OCI-LY1 (cell line): Measurements from ENCODE around the gene ALG3.

Source experiments
- H2AFZ ChIP-seq: fragments of 200-600 bp; sonication (generic), shearing (Covaris generic); 2 replicates; pipeline ENCODE4 v1.6.0; 2014; ENCODE audit warnings: antibody characterized with exemption, mild to moderate bottlenecking, low read length
- H3F3A ChIP-seq: fragments of 200-600 bp; sonication (generic), shearing (Covaris generic); 2 replicates; pipeline ENCODE4 v1.6.0; 2014; ENCODE audit warnings: mild to moderate bottlenecking, antibody characterized with exemption, low read length, moderate library complexity; ENCODE audit not compliant: insufficient read depth
- H3K27ac ChIP-seq: fragments of 200-600 bp; sonication (generic); 2 replicates; pipeline ENCODE4 v1.5.1; 2014; ENCODE audit warnings: low read length, mixed run types, mild to moderate bottlenecking, low read depth; ENCODE audit not compliant: poor library complexity, severe bottlenecking
- H3K27me3 ChIP-seq: fragments of 200-600 bp; sonication (generic); 2 replicates; pipeline ENCODE4 v1.6.0; 2014; ENCODE audit warnings: antibody characterized with exemption, mild to moderate bottlenecking, low read length, moderate library complexity; ENCODE audit not compliant: insufficient read depth
- H3K36me3 ChIP-seq: fragments of 200-600 bp; sonication (generic); 2 replicates; pipeline ENCODE4 v1.6.1; 2014; ENCODE audit warnings: mild to moderate bottlenecking, antibody characterized with exemption, low read length, moderate library complexity, mixed read lengths; ENCODE audit not compliant: insufficient read depth
- H3K4me1 ChIP-seq: fragments of 200-600 bp; sonication (generic); 2 replicates; pipeline ENCODE4 v1.5.1; 2014; ENCODE audit warnings: mild to moderate bottlenecking, low read length, moderate library complexity; ENCODE audit not compliant: insufficient read depth, severe bottlenecking
- H3K4me2 ChIP-seq: fragments of 200-600 bp; sonication (generic), shearing (Covaris generic); 2 replicates; pipeline ENCODE4 v1.6.1; 2014; ENCODE audit warnings: low read length
- H3K4me3 ChIP-seq: fragments of 200-600 bp; sonication (generic); 2 replicates; pipeline ENCODE4 v1.5.1; 2014; ENCODE audit warnings: low read length, low read depth, mild to moderate bottlenecking, mixed read lengths; ENCODE audit not compliant: poor library complexity, severe bottlenecking
- H3K79me2 ChIP-seq: fragments of 200-600 bp; shearing (Covaris generic); 2 replicates; pipeline ENCODE4 v1.6.1; 2016; ENCODE audit warnings: mixed run types, low read length, mixed read lengths; ENCODE audit not compliant: insufficient read depth
- H3K9ac ChIP-seq: fragments of 200-600 bp; sonication (generic), shearing (Covaris generic); 2 replicates; pipeline ENCODE4 v1.6.1; 2014; ENCODE audit warnings: mild to moderate bottlenecking, low read length, mixed read lengths
- H3K9me2 ChIP-seq: fragments of 200-600 bp; sonication (generic), shearing (Covaris generic); 2 replicates; pipeline ENCODE4 v1.6.1; 2014; ENCODE audit warnings: low read depth, mild to moderate bottlenecking, low read length, mixed read lengths
- H3K9me3 ChIP-seq: fragments of 200-600 bp; shearing (Covaris generic); 2 replicates; pipeline ENCODE4 v1.6.1; 2014; ENCODE audit warnings: low read length, mixed read lengths
- H4K20me1 ChIP-seq: fragments of 200-600 bp; sonication (generic), shearing (Covaris generic); 2 replicates; pipeline ENCODE4 v1.6.0; 2016; ENCODE audit warnings: mild to moderate bottlenecking, low read length; ENCODE audit not compliant: insufficient read depth
- CTCF ChIP-seq: fragments of 200-600 bp; sonication (generic), shearing (Covaris generic); IDR thresholded peaks from 2 replicates; pipeline ENCODE4 v1.5.1; 2017; ENCODE audit warnings: mild to moderate bottlenecking, antibody characterized with exemption, low read length, moderate library complexity, mixed read lengths
- EZH2 ChIP-seq: fragments of 200-600 bp; sonication (generic), shearing (Covaris generic); IDR thresholded peaks from 2 replicates; pipeline ENCODE4 v1.8.0; 2017; ENCODE audit warnings: borderline replicate concordance, mixed run types, mild to moderate bottlenecking, antibody characterized with exemption, low read length, moderate library complexity, mixed read lengths

The ALG3 gene

GRCh38 chr3:184282941-184283340, 34.2 kb upstream of the ALG3 start:
- Histone ChIP-seq H3K4me1 (no peaks in the 10 kb centered on the region), H3K27me3 (peaks cover 7% of the 10 kb centered on the region; the same call in 1 of the 2 replicates), H3K9me3 (no peaks in the 10 kb centered on the region), H3K9me2 (no peaks in the 10 kb centered on the region), H3K4me2 (no peak overlapping the region), H3K79me2 (no peaks in the 10 kb centered on the region), H2AFZ (no peak overlapping the region), H4K20me1 (no peaks in the 10 kb centered on the region), H3K27ac (no peak overlapping the region), H3K36me3 (no peaks in the 10 kb centered on the region; the same call in 1 of the 2 replicates), H3F3A (no peaks in the 10 kb centered on the region), H3K4me3 (no peak overlapping the region), H3K9ac (no peak overlapping the region)
- TF ChIP-seq CTCF (no peak), EZH2 (no peak)

- no peak overlapping the region for H3K27ac ChIP-seq
- H4K20me1 ChIP-seq: no peaks in the 10 kb centered on the region
- no peaks in the 10 kb centered on the region for H3K9me2 ChIP-seq
- TF ChIP-seq CTCF (no peak), EZH2 (no peak)
- no peaks in the 10 kb centered on the region for H3K9me3 ChIP-seq
- H3K79me2 ChIP-seq: no peaks in the 10 kb centered on the region
- no peak overlapping the region for H3K4me3 ChIP-seq
- H3F3A ChIP-seq: no peaks in the 10 kb centered on the region
- H2AFZ ChIP-seq: no peak overlapping the region
- no peak overlapping the region for H3K4me2 ChIP-seq
- no peak overlapping the region for H3K9ac ChIP-seq
- H3K36me3 ChIP-seq: no peaks in the 10 kb centered on the region
- peaks cover 8% of the 10 kb centered on the region; the same call in 1 of the 2 replicates for H3K27me3 ChIP-seq
- H3K4me1 ChIP-seq: no peaks in the 10 kb centered on the region
Measured at GRCh38 chr3:184277366-184277765, 28.6 kb upstream of the ALG3 start.

GRCh38 chr3:184275961-184276910, 27.5 kb upstream of the ALG3 start, which contains the start of gene ECE2:
Gene ECE2 (plus strand): TSS chr3:184276022. CDS start chr3:184276154, 132 bp downstream.
- no peaks in the 10 kb centered on the region for H4K20me1 ChIP-seq
- no peaks in the 10 kb centered on the region for H3K4me1 ChIP-seq
- no peak within 1 kb of the TSS for H3K9ac ChIP-seq
- no peaks in the 10 kb centered on the region for H3K36me3 ChIP-seq
- no peaks in the 10 kb centered on the region for H3K79me2 ChIP-seq
- no peak within 1 kb of the TSS for H2AFZ ChIP-seq
- no peak within 1 kb of the TSS for H3K4me2 ChIP-seq
- no peaks in the 10 kb centered on the region for H3F3A ChIP-seq
- TF ChIP-seq EZH2 (no peak), CTCF (no peak)
- no peaks in the 10 kb centered on the region for H3K9me3 ChIP-seq
- peaks cover 8% of the 10 kb centered on the region; the same call in 1 of the 2 replicates for H3K27me3 ChIP-seq
- no peaks in the 10 kb centered on the region for H3K9me2 ChIP-seq
- no peak within 1 kb of the TSS for H3K27ac ChIP-seq
- H3K4me3 ChIP-seq: no peak within 1 kb of the TSS
